GM18870 (cell line): ENCODE results near the gene LY6G5C.

ENCODE experiments used
- ATAC-seq: cut with Tn5 transposase; IDR thresholded peaks from one replicate; pipeline ENCODE4 v1.9.1; 2021; ENCODE audit warnings: moderate library complexity; ENCODE audit not compliant: unreplicated experiment

Gene LY6G5C

DNA sequence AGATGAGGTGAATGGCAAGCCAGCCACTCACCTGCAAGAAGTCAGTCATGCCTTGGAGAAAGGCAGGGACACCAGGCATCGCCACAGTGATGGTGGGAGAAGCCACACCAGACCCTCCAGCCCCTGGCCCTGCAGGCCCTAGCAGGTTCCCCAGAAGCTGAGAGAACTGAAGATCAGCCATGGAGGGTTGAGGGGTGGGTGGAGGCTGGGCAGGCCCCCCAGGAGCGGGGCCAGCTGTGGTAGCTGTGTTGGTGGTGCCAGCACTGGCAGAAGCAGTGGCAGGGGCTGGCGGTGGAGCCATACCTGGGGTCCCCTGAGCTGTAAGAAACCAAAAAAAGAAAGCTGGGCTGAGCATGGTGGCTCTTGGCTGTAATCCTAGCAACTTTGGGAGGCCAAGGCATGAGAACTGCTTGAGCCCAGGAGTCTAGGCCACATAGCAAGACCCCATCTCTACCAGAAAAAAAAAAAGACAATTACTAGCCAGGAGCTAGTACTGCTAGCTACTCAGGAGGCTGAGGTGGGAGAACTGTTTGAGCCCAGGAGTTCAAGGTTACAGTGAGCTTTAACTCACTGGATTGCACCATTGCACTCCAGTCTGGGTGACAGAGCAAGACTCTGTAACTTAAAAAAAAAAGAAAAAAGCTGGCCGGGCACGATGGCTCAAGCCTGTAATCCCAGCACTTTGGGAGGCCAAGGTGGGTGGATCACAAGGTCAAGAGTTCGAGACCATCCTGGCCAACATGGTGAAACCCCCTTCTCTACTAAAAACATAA is 37.9 kb downstream of the LY6G5C start:
- no peak for ATAC-seq

GRCh38 chr6:31641370-31641769 is 39.5 kb downstream of the LY6G5C start:
- ATAC-seq = no peak

- no peak for ATAC-seq
These were observed 40.3 kb downstream of the LY6G5C start for GRCh38 chr6:31640612-31641011.

DNA sequence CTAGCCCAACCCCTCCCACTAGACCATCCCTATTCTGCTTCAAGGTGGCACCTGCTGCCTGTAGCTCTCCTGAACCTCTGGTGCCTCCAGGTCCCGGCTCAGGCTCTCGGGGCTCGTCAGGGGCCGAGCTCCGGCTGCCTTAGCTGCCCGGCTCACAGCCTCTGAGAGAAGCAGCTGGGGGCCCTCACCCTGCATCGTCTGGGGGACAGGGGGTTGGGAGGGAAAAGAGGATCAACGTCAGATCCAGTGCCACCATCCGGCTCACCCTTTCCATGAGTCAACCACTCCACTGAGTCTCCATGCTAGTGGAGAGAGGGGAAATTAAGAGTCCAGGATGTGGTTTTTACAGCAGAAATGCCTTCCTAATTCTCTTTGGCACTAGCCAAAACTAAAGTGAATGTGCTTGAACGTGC is 41.4 kb downstream of the LY6G5C start:
- no peak for ATAC-seq

- ATAC-seq = no peak
These were observed 41.8 kb downstream of the LY6G5C start for GRCh38 chr6:31639043-31639442.

DNA sequence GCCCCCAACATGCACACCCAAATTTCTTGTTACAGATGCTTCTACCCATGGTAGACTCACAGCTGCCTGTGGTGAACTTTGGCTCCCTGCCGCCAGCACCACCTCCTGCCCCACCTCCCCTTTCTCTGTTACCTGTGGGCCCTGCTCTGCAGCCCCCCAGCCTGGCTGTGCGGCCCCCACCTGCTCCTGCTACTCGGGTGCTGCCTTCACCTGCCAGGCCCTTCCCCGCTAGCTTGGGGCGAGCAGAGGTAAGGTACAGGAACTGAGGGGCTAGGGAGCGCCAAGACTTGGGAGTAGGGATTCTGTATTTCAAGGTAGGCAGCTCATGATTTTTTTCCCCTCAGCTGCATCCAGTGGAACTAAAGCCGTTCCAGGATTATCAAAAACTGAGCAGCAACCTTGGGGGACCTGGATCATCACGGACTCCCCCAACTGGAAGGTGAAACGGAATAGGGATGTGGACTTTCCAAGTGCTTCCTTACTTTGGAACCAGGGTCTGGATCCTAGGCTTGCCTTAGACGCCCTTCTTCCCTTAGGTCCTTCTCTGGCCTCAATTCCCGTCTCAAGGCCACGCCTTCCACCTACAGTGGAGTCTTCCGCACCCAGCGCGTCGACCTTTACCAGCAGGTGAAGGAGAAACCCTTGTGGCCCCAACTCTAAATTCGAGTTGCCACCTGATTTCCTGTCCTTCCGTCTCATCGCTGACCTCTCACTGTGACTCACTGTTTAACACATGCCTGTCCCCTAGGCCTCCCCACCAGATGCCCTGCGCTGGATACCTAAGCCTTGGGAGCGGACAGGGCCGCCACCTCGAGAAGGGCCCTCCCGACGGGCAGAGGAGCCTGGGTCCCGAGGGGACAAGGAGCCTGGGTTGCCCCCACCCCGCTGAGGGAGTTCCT is 43.9 kb downstream of the LY6G5C start:
- no peak for ATAC-seq

DNA sequence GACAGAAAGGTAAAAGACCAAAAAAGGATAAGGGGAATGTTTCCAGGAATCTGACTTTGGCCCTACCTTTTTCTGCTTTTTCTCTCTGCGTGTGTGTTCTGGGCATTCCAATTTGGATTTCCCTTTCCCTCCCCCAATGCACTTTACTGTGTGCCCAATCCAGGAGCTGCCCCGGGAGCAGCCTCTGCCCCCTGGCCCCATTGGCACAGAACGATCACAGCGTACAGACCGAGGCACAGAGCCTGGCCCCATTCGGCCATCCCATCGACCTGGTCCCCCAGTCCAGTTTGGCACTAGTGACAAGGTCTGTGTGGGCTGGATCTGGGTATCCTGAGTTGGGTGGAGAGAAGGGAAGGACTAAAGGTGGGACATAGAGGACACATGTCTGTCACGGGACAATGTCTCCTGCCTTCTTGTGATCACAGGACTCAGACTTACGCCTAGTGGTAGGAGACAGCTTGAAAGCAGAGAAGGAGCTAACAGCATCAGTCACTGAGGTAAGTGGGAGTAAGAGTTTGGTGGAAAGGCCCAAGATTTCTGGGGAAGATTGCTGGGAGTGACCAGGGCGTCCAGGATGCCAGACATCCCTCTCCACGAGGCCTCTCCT is 45.8 kb downstream of the LY6G5C start:
- no peak for ATAC-seq

- ATAC-seq = no peak
These were observed 46.7 kb downstream of the LY6G5C start for GRCh38 chr6:31634131-31634530.

DNA sequence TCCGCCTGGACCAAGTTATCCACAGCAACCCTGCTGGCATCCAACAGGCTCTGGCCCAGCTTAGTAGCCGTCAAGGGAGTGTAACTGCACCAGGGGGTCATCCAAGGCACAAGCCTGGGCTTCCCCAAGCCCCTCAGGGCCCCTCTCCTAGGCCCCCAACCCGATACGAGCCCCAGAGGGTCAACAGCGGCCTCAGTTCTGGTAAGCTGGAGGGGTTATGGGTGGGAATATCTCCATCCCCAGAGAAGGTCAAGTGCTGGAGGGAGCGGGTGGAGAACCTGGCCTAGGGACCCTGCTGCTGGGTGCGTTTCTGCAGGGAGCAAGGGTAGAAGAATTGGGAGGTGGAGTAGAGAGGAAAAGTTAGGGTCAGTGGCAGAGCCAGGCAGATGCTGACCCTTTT is 47.4 kb downstream of the LY6G5C start:
- no peak for ATAC-seq

DNA sequence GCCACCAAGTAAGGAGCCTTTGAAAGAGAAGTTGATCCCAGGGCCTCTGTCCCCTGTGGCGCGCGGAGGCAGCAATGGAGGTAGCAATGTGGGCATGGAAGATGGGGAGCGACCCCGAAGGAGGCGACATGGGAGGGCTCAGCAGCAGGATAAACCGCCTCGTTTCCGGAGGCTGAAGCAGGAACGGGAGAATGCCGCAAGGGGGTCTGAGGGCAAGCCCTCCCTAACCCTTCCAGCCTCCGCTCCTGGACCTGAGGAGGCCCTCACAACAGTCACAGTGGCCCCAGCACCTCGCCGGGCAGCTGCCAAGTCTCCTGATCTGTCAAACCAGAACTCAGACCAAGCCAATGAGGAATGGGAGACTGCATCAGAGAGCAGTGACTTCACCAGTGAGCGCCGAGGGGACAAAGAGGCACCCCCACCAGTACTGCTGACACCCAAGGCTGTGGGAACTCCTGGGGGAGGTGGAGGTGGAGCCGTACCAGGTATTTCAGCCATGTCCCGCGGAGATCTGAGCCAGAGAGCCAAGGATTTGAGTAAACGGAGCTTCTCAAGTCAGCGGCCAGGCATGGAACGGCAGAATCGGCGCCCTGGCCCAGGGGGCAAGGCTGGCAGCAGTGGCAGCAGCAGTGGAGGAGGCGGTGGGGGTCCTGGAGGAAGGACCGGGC is 48.5 kb downstream of the LY6G5C start:
- ATAC-seq = no peak

- ATAC-seq = no peak
These were observed 49.1 kb downstream of the LY6G5C start for GRCh38 chr6:31631681-31632278.

- no peak for ATAC-seq
These were observed 49.7 kb downstream of the LY6G5C start for GRCh38 chr6:31631209-31631608.

DNA sequence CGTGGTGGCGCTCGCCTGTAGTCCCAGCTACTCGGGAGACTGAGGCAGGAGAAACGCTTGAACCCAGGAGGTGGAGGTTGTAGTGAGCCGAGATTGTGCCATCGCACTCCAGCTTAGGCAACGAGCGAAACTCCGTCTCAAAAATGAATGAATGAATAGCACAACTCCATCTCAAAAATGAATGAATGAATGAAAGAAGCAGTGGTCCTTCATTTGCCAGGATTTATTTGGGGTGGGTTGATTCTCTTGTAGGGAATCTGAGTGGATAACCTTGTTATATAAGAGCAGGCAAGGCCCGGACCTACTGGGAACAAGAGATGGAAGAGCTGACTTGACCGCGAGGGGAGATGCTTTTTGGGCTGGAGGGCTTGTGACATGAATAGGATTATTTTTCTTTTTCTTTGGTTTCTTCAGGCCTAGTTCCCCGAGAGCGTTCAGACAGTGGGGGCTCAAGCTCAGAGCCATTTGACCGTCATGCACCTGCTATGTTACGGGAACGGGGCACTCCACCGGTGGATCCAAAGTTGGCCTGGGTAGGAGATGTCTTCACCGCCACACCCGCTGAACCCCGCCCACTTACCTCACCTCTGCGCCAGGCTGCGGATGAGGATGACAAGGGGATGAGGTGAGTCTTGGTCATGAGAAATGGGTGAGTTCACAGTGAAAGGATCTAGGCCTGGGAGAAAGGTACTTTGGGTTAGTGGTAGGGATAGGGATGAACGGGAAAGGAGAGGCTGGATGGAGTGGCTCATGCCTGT is 50.5 kb downstream of the LY6G5C start:
- ATAC-seq = no peak

- no peak for ATAC-seq
These were observed 51.9 kb downstream of the LY6G5C start for GRCh38 chr6:31629014-31629413.

DNA sequence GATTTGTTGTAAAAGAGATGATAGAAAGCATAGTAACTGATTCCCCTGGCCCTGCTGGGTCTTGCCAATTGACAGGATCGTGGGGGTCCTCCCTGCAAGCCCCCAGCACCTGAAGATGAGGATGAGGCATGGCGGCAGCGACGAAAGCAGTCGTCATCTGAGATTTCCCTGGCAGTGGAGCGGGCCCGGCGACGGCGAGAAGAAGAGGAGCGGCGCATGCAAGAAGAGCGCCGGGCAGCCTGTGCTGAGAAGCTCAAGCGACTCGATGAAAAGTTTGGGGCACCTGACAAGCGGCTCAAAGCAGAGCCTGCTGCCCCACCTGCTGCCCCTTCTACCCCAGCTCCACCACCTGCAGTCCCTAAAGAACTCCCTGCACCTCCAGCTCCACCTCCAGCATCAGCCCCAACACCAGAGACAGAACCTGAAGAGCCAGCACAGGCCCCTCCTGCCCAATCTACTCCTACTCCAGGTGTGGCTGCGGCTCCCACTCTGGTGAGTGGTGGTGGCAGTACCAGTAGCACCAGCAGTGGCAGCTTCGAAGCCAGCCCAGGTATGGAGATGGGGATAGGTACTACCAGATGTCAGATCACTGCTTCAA is 53.1 kb downstream of the LY6G5C start:
- no peak for ATAC-seq

DNA sequence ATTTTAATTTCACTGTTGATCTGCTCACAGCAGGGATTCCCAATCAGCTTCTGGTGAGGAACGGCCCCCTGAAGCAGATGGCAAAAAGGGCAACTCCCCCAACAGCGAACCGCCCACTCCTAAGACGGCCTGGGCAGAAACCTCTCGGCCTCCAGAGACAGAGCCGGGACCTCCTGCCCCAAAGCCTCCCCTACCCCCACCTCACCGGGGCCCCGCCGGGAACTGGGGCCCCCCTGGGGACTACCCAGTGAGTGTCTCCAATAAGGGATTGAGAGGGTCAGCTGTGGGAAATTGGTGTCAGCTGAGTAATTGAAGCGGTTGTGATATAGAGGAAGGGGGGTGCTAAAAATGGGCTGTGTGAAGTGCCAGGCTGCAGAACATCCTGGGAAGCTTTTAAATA is 53.9 kb downstream of the LY6G5C start:
- no peak for ATAC-seq
